ENCODE results near the gene RAET1E.
"Not testable (repeated sequence)": the region's sequence is repeated elsewhere in the genome, so short reads cannot be mapped to it uniquely, and the experiment has no call there.

RAET1E gene

GRCh38 chr6:149925974-149926777 is 28.3 kb upstream of the RAET1E start:
- peak; percentile 88 for DNase-seq

GRCh38 chr6:149925253-149925973 is 27.5 kb upstream of the RAET1E start:
- DNase-seq = peak; percentile 50

GRCh38 chr6:149924933-149925252 is 27.0 kb upstream of the RAET1E start:
- no peak for DNase-seq

GRCh38 chr6:149924206-149924932 is 26.5 kb upstream of the RAET1E start:
- DNase-seq = no peak

- no peak for DNase-seq
Measured at GRCh38 chr6:149923327-149923986, 25.5 kb upstream of the RAET1E start.

GRCh38 chr6:149922642-149923326 is 24.9 kb upstream of the RAET1E start, which contains the start of gene RAET1G:
TSS of gene RAET1G (minus strand) at chr6:149923121. CDS start at chr6:149923010, 111 bp downstream.
- peak; percentile 87 for DNase-seq

- not testable (repeated sequence) for DNase-seq
Measured at GRCh38 chr6:149922091-149922490, 24.2 kb upstream of the RAET1E start.

GRCh38 chr6:149921361-149921760 is 23.4 kb upstream of the RAET1E start:
- no peak for DNase-seq

- no peak for DNase-seq
Measured at GRCh38 chr6:149919834-149920225, 21.9 kb upstream of the RAET1E start.

- not testable (repeated sequence) for DNase-seq
Measured at GRCh38 chr6:149919126-149919833, 21.4 kb upstream of the RAET1E start.

GRCh38 chr6:149918151-149918905 is 20.4 kb upstream of the RAET1E start:
- DNase-seq = no peak

GRCh38 chr6:149917679-149918078 is 19.8 kb upstream of the RAET1E start:
- no peak for DNase-seq

- DNase-seq = no peak
Measured at GRCh38 chr6:149915970-149916865, 18.3 kb upstream of the RAET1E start.

- DNase-seq = no peak
Measured at GRCh38 chr6:149913540-149914240, 15.8 kb upstream of the RAET1E start.

- DNase-seq = no peak
Measured at GRCh38 chr6:149913085-149913484, 15.2 kb upstream of the RAET1E start.

GRCh38 chr6:149912680-149913079 is 14.8 kb upstream of the RAET1E start:
- DNase-seq = not testable (repeated sequence)

- DNase-seq = no peak
Measured at GRCh38 chr6:149910721-149911151, 12.8 kb upstream of the RAET1E start.

GRCh38 chr6:149909701-149910470 is 12.0 kb upstream of the RAET1E start:
- no peak for DNase-seq
